ENCODE measurements around the gene GFM2. TPM values are rescaled to one million over a fixed set of nuclear protein-coding genes. Genes with fewer than 3 reads are reported as not detected.

Gene GFM2
- polyA plus RNA-seq, 1 of the 3 experiments (the other 2 are of a cell fraction): 29.5 TPM

GRCh38 chr5:74787424-74787823 lies 20.5 kb upstream of the GFM2 start:
- Histone ChIP-seq H3K79me2 (ENCODE audit: insufficient read depth) (no peaks in the 10 kb centered on the region), H3K9me3 (no peaks in the 10 kb centered on the region), H3K27ac (ENCODE audit: low read depth in 2 of 2, low read length in 1 of 2) (no peak overlapping the region), H3F3A (replicated peaks; ENCODE audit: insufficient read depth) (no peaks in the 10 kb centered on the region), H2AFZ (ENCODE audit: low read depth) (no peak overlapping the region), H3K9me2 (no peaks in the 10 kb centered on the region), H3K4me3 (ENCODE audit: low read depth in 2 of 2, low read length in 1 of 2) (no peak overlapping the region; a peak in 1 of 4 replicates), H4K20me1 (ENCODE audit: insufficient read depth) (no peaks in the 10 kb centered on the region), H3K27me3 (ENCODE audit: insufficient read depth) (no peaks in the 10 kb centered on the region), H3K4me1 (ENCODE audit: control insufficient read depth in 1 of 2, insufficient read depth in 2 of 2, low read depth in 1 of 2, low read length in 1 of 2) (no peaks in the 10 kb centered on the region), H3K36me3 (replicated peaks in 1 of 2; ENCODE audit: control insufficient read depth in 1 of 2, insufficient read depth in 2 of 2, low read length in 1 of 2) (peaks cover 0 to 9% of the 10 kb centered on the region in 2 experiments), H3K9ac (no peak overlapping the region), H3K4me2 (no peak overlapping the region)
- DNase-seq: no peak
- TF ChIP-seq EZH2phosphoT487 (IDR thresholded peaks at IDR 0.05; ENCODE audit: borderline replicate concordance, low read depth): no peak
- TF ChIP-seq GABPA (IDR thresholded peaks at IDR 0.05; ENCODE audit: low read depth): no peak
- TF ChIP-seq MEF2A (IDR thresholded peaks at IDR 0.05; ENCODE audit: borderline replicate concordance, low read depth): no peak
- TF ChIP-seq TEAD4 (IDR thresholded peaks at IDR 0.05; ENCODE audit: borderline replicate concordance, insufficient read depth): no peak
- no peak for TF ChIP-seq RXRA (IDR thresholded peaks at IDR 0.05; ENCODE audit: borderline replicate concordance, low read depth)
- no peak for TF ChIP-seq USF1 (IDR thresholded peaks at IDR 0.05; ENCODE audit: borderline replicate concordance, low read depth)
- TF ChIP-seq NFIC (IDR thresholded peaks at IDR 0.05; ENCODE audit: borderline replicate concordance): no peak
- no peak for TF ChIP-seq REST (IDR thresholded peaks at IDR 0.05; ENCODE audit: low read depth, low read length)
- no peak for TF ChIP-seq JUND (IDR thresholded peaks at IDR 0.05)
- TF ChIP-seq YY1 (IDR thresholded peaks at IDR 0.05; ENCODE audit: low read depth): no peak
- TF ChIP-seq CTCF (IDR thresholded peaks at IDR 0.05): no peak
- WGBS (ENCODE audit: low lambda C conversion rate): 94% methylated on average over 6 of the region's 6 CpGs
- CTCF ChIA-PET: no interaction called here
- POLR2A ChIA-PET: no interaction called here

- no peak overlapping the region for H3K4me2 ChIP-seq
- H4K20me1 ChIP-seq (ENCODE audit: insufficient read depth): no peaks in the 10 kb centered on the region
- no peak for TF ChIP-seq FOSL2 (IDR thresholded peaks at IDR 0.05; ENCODE audit: borderline replicate concordance, low read depth)
- no peak for TF ChIP-seq FOXJ3 (CRISPR knock-in tag; IDR thresholded peaks at IDR 0.05)
- no peak for TF ChIP-seq USF1 (IDR thresholded peaks at IDR 0.05; ENCODE audit: borderline replicate concordance, low read depth)
- no peak for TF ChIP-seq REST (IDR thresholded peaks at IDR 0.05; ENCODE audit: low read depth, low read length)
- TF ChIP-seq EZH2phosphoT487 (IDR thresholded peaks at IDR 0.05; ENCODE audit: borderline replicate concordance, low read depth): no peak
- TF ChIP-seq MXI1 (IDR thresholded peaks at IDR 0.05; ENCODE audit: low read depth, low read length): no peak
- POLR2A ChIA-PET: no interaction called here
- no peaks in the 10 kb centered on the region for H3K27me3 ChIP-seq (ENCODE audit: insufficient read depth)
- no peak overlapping the region for H3K27ac ChIP-seq (ENCODE audit: low read depth in 2 of 2, low read length in 1 of 2)
- H3K4me1 ChIP-seq (ENCODE audit: control insufficient read depth in 1 of 2, insufficient read depth in 2 of 2, low read depth in 1 of 2, low read length in 1 of 2): no peaks in the 10 kb centered on the region
- no peak for DNase-seq
- WGBS (ENCODE audit: low lambda C conversion rate): 91% methylated on average over 6 of the region's 6 CpGs
- H3F3A ChIP-seq (replicated peaks; ENCODE audit: insufficient read depth): no peaks in the 10 kb centered on the region
- peaks cover 2 to 9% of the 10 kb centered on the region in 2 experiments for H3K36me3 ChIP-seq (replicated peaks in 1 of 2; ENCODE audit: control insufficient read depth in 1 of 2, insufficient read depth in 2 of 2, low read length in 1 of 2)
- CTCF ChIA-PET: no interaction called here
- no peak overlapping the region for H3K4me3 ChIP-seq (ENCODE audit: low read depth in 2 of 2, low read length in 1 of 2)
- no peak overlapping the region for H2AFZ ChIP-seq (ENCODE audit: low read depth)
- no peaks in the 10 kb centered on the region for H3K9me3 ChIP-seq
- no peaks in the 10 kb centered on the region for H3K79me2 ChIP-seq (ENCODE audit: insufficient read depth)
- H3K9me2 ChIP-seq: no peaks in the 10 kb centered on the region
- no peak overlapping the region for H3K9ac ChIP-seq
Measured at GRCh38 chr5:74786851-74787250, 19.9 kb upstream of the GFM2 start.
